DND-41 (cell line): ENCODE measurements around the gene CIAO1.

ENCODE experiments used
- EZH2 ChIP-seq: IDR thresholded peaks from 3 replicates; pipeline ENCODE4 v1.6.1; 2012; ENCODE audit warnings: borderline replicate concordance, low read depth, mild to moderate bottlenecking, moderate library complexity, low read length, inconsistent platforms; ENCODE audit not compliant: severe bottlenecking
- TF ChIP-seq, protein P1 (sequence below): IDR thresholded peaks from 2 replicates; pipeline ENCODE4 v1.5.1; 2012; ENCODE audit warnings: borderline replicate concordance, low read length, moderate library complexity, mild to moderate bottlenecking; ENCODE audit not compliant: poor library complexity, severe bottlenecking; ENCODE audit errors: extremely low read depth

DNA sequence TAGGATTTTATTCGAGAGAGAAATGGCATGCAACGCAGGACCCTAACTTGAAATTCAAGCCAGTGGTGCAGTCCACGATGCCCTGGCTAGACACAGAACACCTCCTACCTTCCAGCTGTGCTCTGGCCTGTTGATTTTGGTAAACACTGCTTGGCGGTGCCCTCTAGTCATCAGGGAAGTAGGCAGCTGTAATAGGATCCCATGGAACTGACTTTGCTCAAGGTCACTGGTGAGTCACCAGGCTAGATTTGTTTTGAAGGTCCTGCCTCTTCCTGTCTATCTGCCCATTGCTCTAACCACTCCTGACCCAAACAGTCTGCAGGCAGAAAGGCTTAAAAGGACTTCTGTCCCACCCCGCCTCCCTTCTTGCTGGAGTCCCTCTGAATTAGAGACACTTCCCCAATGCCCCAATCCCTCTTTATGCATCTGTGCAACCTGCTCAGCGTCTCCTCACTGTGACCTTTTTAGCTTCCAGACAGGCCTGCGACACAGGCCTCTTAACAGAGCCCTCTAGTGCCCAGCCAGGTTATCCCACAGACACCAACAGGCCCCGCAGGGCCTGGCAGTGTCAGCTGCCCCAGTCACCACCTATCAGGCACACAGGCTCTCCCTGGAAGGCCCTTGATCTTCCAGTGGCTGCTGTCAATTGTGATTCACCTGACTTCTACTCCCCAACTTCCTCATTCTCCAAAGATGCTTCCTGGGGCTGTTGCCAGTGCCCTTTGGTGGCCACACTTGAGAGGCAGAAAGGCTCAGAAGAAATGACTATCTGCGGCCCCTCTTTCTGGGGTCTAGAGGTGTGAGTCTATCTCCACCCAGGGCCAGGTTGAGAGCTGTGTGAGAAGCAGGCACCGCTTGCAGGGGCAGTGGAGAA, 5.4 kb upstream of the CIAO1 start:
- TF ChIP-seq, protein P1, sequence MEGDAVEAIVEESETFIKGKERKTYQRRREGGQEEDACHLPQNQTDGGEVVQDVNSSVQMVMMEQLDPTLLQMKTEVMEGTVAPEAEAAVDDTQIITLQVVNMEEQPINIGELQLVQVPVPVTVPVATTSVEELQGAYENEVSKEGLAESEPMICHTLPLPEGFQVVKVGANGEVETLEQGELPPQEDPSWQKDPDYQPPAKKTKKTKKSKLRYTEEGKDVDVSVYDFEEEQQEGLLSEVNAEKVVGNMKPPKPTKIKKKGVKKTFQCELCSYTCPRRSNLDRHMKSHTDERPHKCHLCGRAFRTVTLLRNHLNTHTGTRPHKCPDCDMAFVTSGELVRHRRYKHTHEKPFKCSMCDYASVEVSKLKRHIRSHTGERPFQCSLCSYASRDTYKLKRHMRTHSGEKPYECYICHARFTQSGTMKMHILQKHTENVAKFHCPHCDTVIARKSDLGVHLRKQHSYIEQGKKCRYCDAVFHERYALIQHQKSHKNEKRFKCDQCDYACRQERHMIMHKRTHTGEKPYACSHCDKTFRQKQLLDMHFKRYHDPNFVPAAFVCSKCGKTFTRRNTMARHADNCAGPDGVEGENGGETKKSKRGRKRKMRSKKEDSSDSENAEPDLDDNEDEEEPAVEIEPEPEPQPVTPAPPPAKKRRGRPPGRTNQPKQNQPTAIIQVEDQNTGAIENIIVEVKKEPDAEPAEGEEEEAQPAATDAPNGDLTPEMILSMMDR, result peak; percentile 33
- no peak for TF ChIP-seq EZH2
